Glomerular visceral epithelial cell (primary cell): Measurements from ENCODE around the gene MBOAT2.
A peak's percentile ranks its signal among the peaks of the same experiment; 100 is the strongest.
"Not testable (repeated sequence)": the region's sequence is repeated elsewhere in the genome, so short reads cannot be mapped to it uniquely, and the experiment has no call there.

Experiments
- DNase-seq: peaks from one replicate; pipeline ENCODE4 v3.0.0-alpha.2; 2016; ENCODE audit errors: extremely low spot score

Gene MBOAT2

GRCh38 chr2:8954990-8955389, 48.5 kb downstream of the MBOAT2 start:
- DNase-seq: no peak

GRCh38 chr2:8953525-8953924, 50.0 kb downstream of the MBOAT2 start:
- no peak for DNase-seq

GRCh38 chr2:8939486-8940114, 63.9 kb downstream of the MBOAT2 start:
- no peak for DNase-seq

GRCh38 chr2:8938384-8938783, 65.1 kb downstream of the MBOAT2 start:
- DNase-seq: no peak

GRCh38 chr2:8935982-8936381, 67.5 kb downstream of the MBOAT2 start:
- DNase-seq: no peak

GRCh38 chr2:8934338-8934737, 69.1 kb downstream of the MBOAT2 start:
- DNase-seq: no peak

GRCh38 chr2:8932702-8933101, 70.8 kb downstream of the MBOAT2 start:
- DNase-seq: no peak

GRCh38 chr2:8930185-8930584, 73.3 kb downstream of the MBOAT2 start:
- not testable (repeated sequence) for DNase-seq

GRCh38 chr2:8929128-8929527, 74.4 kb downstream of the MBOAT2 start:
- DNase-seq: no peak

- DNase-seq: no peak
Measured at GRCh38 chr2:8927510-8928455, 75.7 kb downstream of the MBOAT2 start.

GRCh38 chr2:8926356-8926755, 77.1 kb downstream of the MBOAT2 start:
- no peak for DNase-seq

- DNase-seq: no peak
Measured at GRCh38 chr2:8925411-8925810, 78.1 kb downstream of the MBOAT2 start.

GRCh38 chr2:8923183-8923582, 80.3 kb downstream of the MBOAT2 start:
- DNase-seq: peak; percentile 44

GRCh38 chr2:8922431-8922830, 81.1 kb downstream of the MBOAT2 start:
- peak; percentile 16 for DNase-seq

GRCh38 chr2:8918412-8918811, 85.1 kb downstream of the MBOAT2 start:
- no peak for DNase-seq

GRCh38 chr2:8915941-8916340, 87.5 kb downstream of the MBOAT2 start:
- no peak for DNase-seq

- not testable (repeated sequence) for DNase-seq
Measured at GRCh38 chr2:8913767-8914166, 89.7 kb downstream of the MBOAT2 start.

GRCh38 chr2:8907764-8908288, 95.7 kb downstream of the MBOAT2 start:
- DNase-seq: no peak

- not testable (repeated sequence) for DNase-seq
Measured at GRCh38 chr2:8903924-8904323, 99.6 kb downstream of the MBOAT2 start.

GRCh38 chr2:8902757-8903156, 100.7 kb downstream of the MBOAT2 start:
- not testable (repeated sequence) for DNase-seq

GRCh38 chr2:8897206-8897605, 106.3 kb downstream of the MBOAT2 start:
- DNase-seq: not testable (repeated sequence)

GRCh38 chr2:8896671-8897070, 106.8 kb downstream of the MBOAT2 start:
- DNase-seq: not testable (repeated sequence)
